ENCODE data around the gene TMEM248.
"Not testable (repeated sequence)": the region's sequence is repeated elsewhere in the genome, so short reads cannot be mapped to it uniquely, and the experiment has no call there.

Gene TMEM248

DNA sequence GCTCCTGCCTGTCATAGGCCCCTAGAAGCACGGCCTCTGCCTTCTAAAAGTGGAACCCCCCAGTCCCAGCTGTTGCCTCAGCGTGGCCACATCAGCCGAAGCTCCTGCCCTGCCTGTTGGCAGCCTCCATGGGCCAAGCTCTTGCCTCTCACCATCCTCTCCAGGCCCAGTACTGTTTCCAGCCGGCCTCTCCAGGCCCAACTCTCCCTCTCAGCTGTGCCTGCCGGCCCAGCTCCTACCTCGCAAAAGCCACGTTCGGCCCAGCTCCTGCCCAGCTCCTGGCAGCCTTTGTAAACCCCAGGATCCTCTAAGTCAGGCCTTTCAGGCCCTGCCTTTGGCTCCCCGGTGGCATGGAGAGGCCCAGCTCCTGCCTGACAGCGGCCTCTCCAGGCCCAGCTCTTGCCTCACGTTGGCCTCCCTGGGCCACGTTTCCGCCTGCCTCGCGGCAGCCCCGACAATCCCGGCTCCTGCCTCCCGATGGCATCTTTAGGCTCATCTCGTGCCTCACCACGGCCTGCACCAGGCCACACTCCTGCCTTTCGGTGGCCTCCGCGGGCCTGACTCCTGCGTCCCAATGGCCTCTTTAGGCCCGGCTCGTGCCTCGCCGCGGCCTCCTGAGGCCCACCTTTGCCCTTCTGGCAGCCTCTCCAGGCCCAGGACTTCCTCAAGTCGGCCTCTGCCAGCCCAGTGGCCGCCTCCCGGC is 17.5 kb upstream of the TMEM248 start:
- FAIRE-seq (no peak), DNase-seq (ENCODE audit: insufficient read length, low spot score) (no peak)
- TF ChIP-seq, protein P1, sequence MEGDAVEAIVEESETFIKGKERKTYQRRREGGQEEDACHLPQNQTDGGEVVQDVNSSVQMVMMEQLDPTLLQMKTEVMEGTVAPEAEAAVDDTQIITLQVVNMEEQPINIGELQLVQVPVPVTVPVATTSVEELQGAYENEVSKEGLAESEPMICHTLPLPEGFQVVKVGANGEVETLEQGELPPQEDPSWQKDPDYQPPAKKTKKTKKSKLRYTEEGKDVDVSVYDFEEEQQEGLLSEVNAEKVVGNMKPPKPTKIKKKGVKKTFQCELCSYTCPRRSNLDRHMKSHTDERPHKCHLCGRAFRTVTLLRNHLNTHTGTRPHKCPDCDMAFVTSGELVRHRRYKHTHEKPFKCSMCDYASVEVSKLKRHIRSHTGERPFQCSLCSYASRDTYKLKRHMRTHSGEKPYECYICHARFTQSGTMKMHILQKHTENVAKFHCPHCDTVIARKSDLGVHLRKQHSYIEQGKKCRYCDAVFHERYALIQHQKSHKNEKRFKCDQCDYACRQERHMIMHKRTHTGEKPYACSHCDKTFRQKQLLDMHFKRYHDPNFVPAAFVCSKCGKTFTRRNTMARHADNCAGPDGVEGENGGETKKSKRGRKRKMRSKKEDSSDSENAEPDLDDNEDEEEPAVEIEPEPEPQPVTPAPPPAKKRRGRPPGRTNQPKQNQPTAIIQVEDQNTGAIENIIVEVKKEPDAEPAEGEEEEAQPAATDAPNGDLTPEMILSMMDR (IDR thresholded peaks at IDR 0.05; ENCODE audit: insufficient read depth, missing control alignments): no peak

DNA sequence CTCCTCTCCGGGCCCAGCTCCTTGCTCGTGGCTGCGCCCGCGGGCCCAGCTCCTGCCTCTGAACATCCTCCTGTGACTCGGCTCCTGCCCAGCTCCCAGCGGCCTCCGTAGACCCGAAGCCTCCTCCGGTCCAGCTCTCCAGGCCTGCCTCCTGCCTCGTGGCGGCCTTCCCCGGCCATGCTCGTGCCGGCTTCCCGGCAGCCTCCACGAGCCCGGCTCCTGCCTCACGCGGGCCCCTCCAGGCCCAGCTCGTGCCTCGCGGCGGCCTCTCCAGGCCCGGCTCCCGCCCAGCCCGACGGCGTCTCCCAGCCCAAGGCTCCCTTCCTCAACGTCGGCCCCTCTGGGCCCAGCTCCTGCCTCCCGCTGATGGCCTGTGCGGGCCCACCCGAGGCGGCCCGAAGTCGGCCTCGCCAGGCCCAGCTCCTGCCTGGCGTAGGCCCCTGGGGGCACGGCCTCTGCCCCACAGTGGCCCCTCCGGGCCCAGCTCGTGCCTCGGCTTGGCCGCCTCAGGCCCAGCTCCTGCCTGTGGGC is 16.9 kb upstream of the TMEM248 start:
- TF ChIP-seq, protein P1 (IDR thresholded peaks at IDR 0.05; ENCODE audit: insufficient read depth, missing control alignments): no peak
- FAIRE-seq: no peak
- no peak for DNase-seq (ENCODE audit: insufficient read length, low spot score)

DNA sequence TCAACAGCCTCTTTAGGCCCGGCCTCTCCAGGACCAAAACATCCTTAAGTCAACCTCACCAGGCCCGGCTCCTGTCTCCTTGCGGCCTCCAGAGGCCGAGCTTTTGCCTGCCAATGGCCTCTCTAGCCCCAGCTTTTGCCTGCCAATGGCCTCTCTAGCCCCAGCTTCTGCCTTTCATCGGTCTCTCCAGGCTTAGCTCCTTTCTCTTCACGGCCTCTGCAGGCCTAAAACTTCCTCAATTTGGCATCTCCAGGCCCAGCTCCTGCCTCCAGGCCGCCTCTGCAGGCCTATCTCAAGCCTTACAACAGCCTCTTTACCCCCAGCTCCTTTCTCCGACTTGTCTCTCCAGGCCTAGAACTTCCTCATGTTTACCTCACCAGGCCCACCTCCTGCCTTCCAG is 15.7 kb upstream of the TMEM248 start:
- DNase-seq (ENCODE audit: insufficient read length, low spot score): no peak
- no peak for FAIRE-seq
- TF ChIP-seq, protein P1 (IDR thresholded peaks at IDR 0.05; ENCODE audit: insufficient read depth, missing control alignments): no peak

DNA sequence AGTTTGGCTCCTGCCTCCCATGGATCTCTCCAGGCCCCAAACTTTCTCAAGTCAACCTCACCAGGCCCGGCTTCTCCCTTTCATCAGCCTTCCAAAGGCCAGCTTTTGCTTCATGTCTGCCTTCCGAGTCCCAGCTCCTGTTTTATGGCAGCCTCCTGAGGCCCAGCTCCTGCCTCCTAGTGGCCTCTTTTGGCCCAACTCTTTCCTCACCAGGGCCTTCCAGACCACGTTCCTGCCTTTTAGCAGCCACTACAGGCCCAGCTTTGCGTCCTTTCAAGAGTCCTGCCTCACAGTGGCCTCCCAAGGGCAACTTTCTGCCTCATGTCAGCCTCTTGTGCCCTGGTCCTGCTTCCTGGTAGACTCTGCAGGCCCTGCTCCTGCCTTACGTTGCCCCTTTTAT is 15.3 kb upstream of the TMEM248 start:
- DNase-seq (ENCODE audit: insufficient read length, low spot score) (no peak), FAIRE-seq (no peak)
- TF ChIP-seq, protein P1 (IDR thresholded peaks at IDR 0.05; ENCODE audit: insufficient read depth, missing control alignments): no peak

DNA sequence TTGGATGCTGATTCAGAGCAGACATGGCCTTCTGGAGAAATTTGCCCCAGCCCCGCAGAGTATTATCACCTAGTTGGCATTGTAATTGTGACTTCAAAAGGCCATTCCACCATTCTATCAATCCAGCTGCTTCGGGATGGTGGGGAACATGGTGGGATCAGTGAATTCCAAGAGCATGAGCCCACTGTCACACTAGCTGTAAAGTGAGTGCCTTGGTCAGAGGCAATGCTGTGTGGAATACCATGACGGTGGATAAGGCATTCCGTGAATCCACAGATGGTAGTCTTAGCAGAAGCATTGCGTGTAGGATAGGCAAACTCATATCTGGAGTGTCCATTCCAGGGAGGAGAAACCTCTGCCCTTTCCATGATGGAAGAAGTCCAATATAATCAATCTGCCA is 13.3 kb upstream of the TMEM248 start:
- TF ChIP-seq, protein P1 (IDR thresholded peaks at IDR 0.05; ENCODE audit: insufficient read depth, missing control alignments): no peak
- FAIRE-seq: no peak
- DNase-seq (ENCODE audit: insufficient read length, low spot score): no peak

DNA sequence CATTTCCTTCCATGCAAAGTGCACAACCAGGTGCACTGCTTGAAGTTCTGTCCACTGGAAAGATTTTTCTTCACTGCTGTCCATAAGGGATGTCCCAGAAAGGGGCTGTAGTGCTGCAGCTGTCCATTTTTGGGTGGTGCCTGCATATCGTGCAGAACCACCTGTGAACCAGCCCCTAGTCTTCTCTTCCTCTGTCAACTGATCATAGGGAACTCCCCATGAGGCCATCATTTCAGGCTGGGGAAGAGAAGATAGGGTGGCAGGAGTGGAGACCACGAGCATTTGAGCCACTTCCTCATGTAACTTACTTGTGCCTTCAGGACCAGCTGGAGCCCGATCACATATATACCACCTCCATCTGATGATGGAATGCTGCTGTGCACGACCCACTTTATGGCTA is 12.4 kb upstream of the TMEM248 start:
- not testable (repeated sequence) for FAIRE-seq

DNA sequence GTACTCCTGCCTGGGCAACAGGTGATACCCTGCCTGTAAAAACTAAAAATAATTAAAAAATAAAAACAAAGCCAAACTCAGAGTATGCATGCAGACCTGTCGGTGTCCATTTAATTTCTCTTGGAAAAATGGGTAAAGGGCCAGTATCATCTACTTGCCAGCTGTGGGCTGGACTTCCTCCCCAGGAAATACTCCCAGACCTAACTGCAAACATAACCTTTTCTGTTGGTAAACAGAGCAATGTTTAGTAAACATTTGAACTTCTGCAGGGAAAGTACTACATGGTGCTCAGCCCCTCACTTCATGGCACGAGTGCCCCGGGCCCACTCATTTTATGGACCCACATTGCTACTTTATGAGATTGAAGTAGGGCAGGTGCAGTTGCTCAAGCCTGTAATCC is 10.2 kb upstream of the TMEM248 start:
- DNase-seq (ENCODE audit: insufficient read length, low spot score) (no peak), FAIRE-seq (no peak)
- TF ChIP-seq, protein P1 (IDR thresholded peaks at IDR 0.05; ENCODE audit: insufficient read depth, missing control alignments): no peak

More for the DNA sequence above, 12.4 kb upstream of the TMEM248 start:
- DNase-seq (ENCODE audit: insufficient read length, low spot score): not testable (repeated sequence)

DNA sequence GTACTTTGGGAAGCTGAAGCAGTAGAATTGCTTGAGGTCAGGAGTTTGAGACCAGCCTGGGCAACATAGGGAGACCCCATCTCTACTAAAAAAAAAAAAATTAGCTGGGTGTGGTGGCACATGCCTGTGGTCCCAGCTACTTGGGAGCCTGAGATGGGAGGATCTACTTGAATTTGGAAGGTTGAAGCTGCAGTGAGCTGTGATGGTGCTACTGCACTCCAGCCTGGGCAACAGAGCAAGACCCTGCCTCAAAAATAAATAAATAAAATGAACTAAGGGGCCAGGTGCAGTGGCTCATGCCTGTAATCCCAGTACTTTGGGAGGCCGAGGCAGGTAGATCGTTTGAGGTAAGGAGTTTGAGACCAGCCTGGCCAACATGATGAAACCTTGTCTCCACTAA is 9.8 kb upstream of the TMEM248 start:
- FAIRE-seq: not testable (repeated sequence)

More for the DNA sequence above, 9.8 kb upstream of the TMEM248 start:
- DNase-seq (ENCODE audit: insufficient read length, low spot score): not testable (repeated sequence)
